ENCODE data around the gene BRAP. TPM values are rescaled to one million over a fixed set of nuclear protein-coding genes. Genes with fewer than 3 reads are reported as not detected.
A peak's percentile ranks its signal among the peaks of the same experiment; 100 is the strongest.
"Not testable (repeated sequence)": the region's sequence is repeated elsewhere in the genome, so short reads cannot be mapped to it uniquely, and the experiment has no call there.

The BRAP gene
- total RNA-seq, 2 donors from 2014 or later: 17.9 to 37.3 TPM

- Histone ChIP-seq H3K27me3 (replicated peaks; ENCODE audit: insufficient read depth) (no peaks in the 10 kb centered on the region), H3K36me3 (no peaks in the 10 kb centered on the region), H3K9me3 (no peaks in the 10 kb centered on the region), H3K4me3 (no peak overlapping the region), H3K4me1 (replicated peaks) (no peaks in the 10 kb centered on the region), H3K27ac (no peak overlapping the region)
- DNase-seq (ENCODE audit: low spot score): no peak
- intact Hi-C loops (cut with DNase I): no loop called here
- TF ChIP-seq CTCF (IDR thresholded peaks at IDR 0.05) (no peak), POLR2AphosphoS5 (IDR thresholded peaks at IDR 0.05) (no peak), POLR2A (IDR thresholded peaks at IDR 0.05) (no peak)
- WGBS: 81% methylated on average over 3 of the region's 3 CpGs
These were observed 79.0 kb downstream of the BRAP start for GRCh38 chr12:111606767-111607230.

GRCh38 chr12:111605911-111606766, 79.6 kb downstream of the BRAP start:
- no peak for TF ChIP-seq CTCF (IDR thresholded peaks at IDR 0.05)
- no peak for TF ChIP-seq POLR2AphosphoS5 (IDR thresholded peaks at IDR 0.05)
- no peak for TF ChIP-seq POLR2A (IDR thresholded peaks at IDR 0.05)
- Histone ChIP-seq H3K27me3 (replicated peaks; ENCODE audit: insufficient read depth) (no peaks in the 10 kb centered on the region), H3K36me3 (no peaks in the 10 kb centered on the region), H3K4me1 (replicated peaks) (no peaks in the 10 kb centered on the region), H3K4me3 (no peak overlapping the region), H3K9me3 (no peaks in the 10 kb centered on the region), H3K27ac (no peak overlapping the region)
- intact Hi-C loops (cut with DNase I): no loop called here
- no peak for DNase-seq (ENCODE audit: low spot score)
- WGBS: 82% methylated on average over 7 of the region's 7 CpGs

GRCh38 chr12:111602857-111603256, 82.9 kb downstream of the BRAP start:
- 92% methylated on average over 11 of the region's 11 CpGs for WGBS
- H3K4me3 ChIP-seq; intact Hi-C loops (cut with DNase I); H3K9me3 ChIP-seq; DNase-seq (ENCODE audit: low spot score); H3K27ac ChIP-seq; H3K4me1 ChIP-seq (replicated peaks); H3K27me3 ChIP-seq (replicated peaks; ENCODE audit: insufficient read depth); H3K36me3 ChIP-seq: not testable (repeated sequence)

GRCh38 chr12:111602348-111602747, 83.4 kb downstream of the BRAP start:
- H3K9me3 ChIP-seq: no peaks in the 10 kb centered on the region
- no peak overlapping the region for H3K27ac ChIP-seq
- no peaks in the 10 kb centered on the region for H3K4me1 ChIP-seq (replicated peaks)
- H3K4me3 ChIP-seq: no peak overlapping the region
- WGBS: 100% methylated on average over 2 of the region's 2 CpGs
- H3K27me3 ChIP-seq (replicated peaks; ENCODE audit: insufficient read depth): no peaks in the 10 kb centered on the region
- no peaks in the 10 kb centered on the region for H3K36me3 ChIP-seq
- no peak for DNase-seq (ENCODE audit: low spot score)
- no peak for TF ChIP-seq POLR2A (IDR thresholded peaks at IDR 0.05)
- no peak for TF ChIP-seq CTCF (IDR thresholded peaks at IDR 0.05)
- no peak for TF ChIP-seq POLR2AphosphoS5 (IDR thresholded peaks at IDR 0.05)
- intact Hi-C loops (cut with DNase I): no loop called here

GRCh38 chr12:111600986-111601385, 84.8 kb downstream of the BRAP start:
- H3K9me3 ChIP-seq; DNase-seq (ENCODE audit: low spot score); H3K4me1 ChIP-seq (replicated peaks); H3K27ac ChIP-seq; intact Hi-C loops (cut with DNase I); H3K4me3 ChIP-seq; H3K36me3 ChIP-seq; H3K27me3 ChIP-seq (replicated peaks; ENCODE audit: insufficient read depth): not testable (repeated sequence)
- 96% methylated on average over 12 of the region's 12 CpGs for WGBS

- WGBS: 4% methylated on average over 5 of the region's 5 CpGs
- H3K27me3 ChIP-seq (replicated peaks; ENCODE audit: insufficient read depth): no peaks in the 10 kb centered on the region
- H3K27ac ChIP-seq: peak overlapping the region; percentile 92 to 98
- H3K36me3 ChIP-seq: no peaks in the 10 kb centered on the region
- H3K4me1 ChIP-seq (replicated peaks): no peaks in the 10 kb centered on the region
- intact Hi-C loops (cut with DNase I): no loop called here
- H3K9me3 ChIP-seq: no peaks in the 10 kb centered on the region
- TF ChIP-seq POLR2A (IDR thresholded peaks at IDR 0.05) (no peak), POLR2AphosphoS5 (IDR thresholded peaks at IDR 0.05) (no peak), CTCF (IDR thresholded peaks at IDR 0.05) (no peak)
- H3K4me3 ChIP-seq: peak overlapping the region; percentile 91 to 97
- no peak for DNase-seq (ENCODE audit: low spot score)
These were observed 85.5 kb downstream of the BRAP start for GRCh38 chr12:111600205-111600642.

All from prostate gland (tissue), 2 donors.